Astrocyte (in vitro differentiated cells and primary cell): ENCODE measurements around the gene MPRIP. TPM values are rescaled to one million over a fixed set of nuclear protein-coding genes. Genes with fewer than 3 reads are reported as not detected.

ENCODE experiments used
- DNase-seq: peaks from one replicate; pipeline ENCODE4 v3.0.0-alpha.2; 2010; ENCODE audit warnings: low read depth
- FAIRE-seq: peaks from 2 replicates; lab custom pipeline; 2011; peaks lifted over from hg19 to GRCh38; lab: Jason Lieb, UNC
- H2AFZ ChIP-seq: 2 replicates; pipeline ENCODE4 v1.6.0; 2012; ENCODE audit warnings: low read depth, low read length, inconsistent platforms
- H3K27ac ChIP-seq: 2 replicates; pipeline ENCODE4 v1.5.1; 2011; ENCODE audit warnings: low read depth, low read length, inconsistent platforms
- H3K27me3 ChIP-seq: 2 replicates; pipeline ENCODE4 v1.6.0; 2011; ENCODE audit warnings: low read length, inconsistent platforms; ENCODE audit not compliant: insufficient read depth
- H3K36me3 ChIP-seq: 2 replicates; pipeline ENCODE4 v1.5.1; 2011; ENCODE audit warnings: low read length, inconsistent platforms; ENCODE audit not compliant: insufficient read depth
- H3K4me1 ChIP-seq: 2 replicates; pipeline ENCODE4 v1.5.1; 2011; ENCODE audit warnings: low read length, inconsistent platforms; ENCODE audit not compliant: insufficient read depth
- H3K4me2 ChIP-seq: 2 replicates; pipeline ENCODE4 v1.6.0; 2012; ENCODE audit warnings: low read length, inconsistent platforms
- H3K4me3 ChIP-seq: 2 replicates; pipeline ENCODE4 v1.5.1; 2011; ENCODE audit warnings: low read depth, mild to moderate bottlenecking, low read length, inconsistent platforms; ENCODE audit not compliant: insufficient read depth
- H3K79me2 ChIP-seq: 2 replicates; pipeline ENCODE4 v1.6.0; 2012; ENCODE audit warnings: mild to moderate bottlenecking, low read length, inconsistent platforms; ENCODE audit not compliant: insufficient read depth
- H3K9ac ChIP-seq: 2 replicates; pipeline ENCODE4 v1.6.0; 2012; ENCODE audit warnings: mild to moderate bottlenecking, low read length, inconsistent platforms
- H3K9me3 ChIP-seq: 2 replicates; pipeline ENCODE4 v1.5.1; 2012; ENCODE audit warnings: low read depth, mild to moderate bottlenecking, low read length, inconsistent platforms; ENCODE audit not compliant: insufficient read depth
- H4K20me1 ChIP-seq: 2 replicates; pipeline ENCODE4 v1.6.0; 2012; ENCODE audit warnings: low read length, inconsistent platforms; ENCODE audit not compliant: insufficient read depth
- H3K27ac Mint-ChIP-seq: one replicate; pipeline ENCODE4 v1.8.0; 2021; ENCODE audit warnings: mild to moderate bottlenecking, mixed read lengths; ENCODE audit not compliant: unreplicated experiment
- H3K27me3 Mint-ChIP-seq: one replicate; pipeline ENCODE4 v1.8.0; 2021; ENCODE audit warnings: low read depth, mixed read lengths; ENCODE audit not compliant: unreplicated experiment
- H3K36me3 Mint-ChIP-seq: one replicate; pipeline ENCODE4 v1.8.0; 2021; ENCODE audit warnings: low read depth, mixed read lengths; ENCODE audit not compliant: unreplicated experiment
- H3K4me1 Mint-ChIP-seq: one replicate; pipeline ENCODE4 v1.8.0; 2021; ENCODE audit warnings: low read depth, mixed read lengths; ENCODE audit not compliant: unreplicated experiment
- H3K4me3 Mint-ChIP-seq: one replicate; pipeline ENCODE4 v1.8.0; 2021; ENCODE audit warnings: mild to moderate bottlenecking, moderate library complexity, mixed read lengths; ENCODE audit not compliant: unreplicated experiment
- H3K9me3 Mint-ChIP-seq: one replicate; pipeline ENCODE4 v1.8.0; 2021; ENCODE audit warnings: mild to moderate bottlenecking, mixed read lengths; ENCODE audit not compliant: unreplicated experiment
- EZH2 ChIP-seq: IDR thresholded peaks from 2 replicates; pipeline ENCODE4 v1.6.1; 2012; ENCODE audit warnings: mild to moderate bottlenecking, low read length, inconsistent platforms; ENCODE audit not compliant: insufficient read depth
- total RNA-seq: library from RNA; stranded (reverse); gene quantifications from 2 replicates; pipeline ENCODE4 v1.2.1, GENCODE V29; 2021
- TF ChIP-seq, protein P1 (sequence below): IDR thresholded peaks from 2 replicates; pipeline ENCODE4 v1.5.1; 2011; ENCODE audit warnings: low read depth, mild to moderate bottlenecking, inconsistent platforms, low read length, moderate library complexity; ENCODE audit not compliant: insufficient read depth

The MPRIP gene
- total RNA-seq, 1 donor from 2014 or later, result 176 TPM

DNA sequence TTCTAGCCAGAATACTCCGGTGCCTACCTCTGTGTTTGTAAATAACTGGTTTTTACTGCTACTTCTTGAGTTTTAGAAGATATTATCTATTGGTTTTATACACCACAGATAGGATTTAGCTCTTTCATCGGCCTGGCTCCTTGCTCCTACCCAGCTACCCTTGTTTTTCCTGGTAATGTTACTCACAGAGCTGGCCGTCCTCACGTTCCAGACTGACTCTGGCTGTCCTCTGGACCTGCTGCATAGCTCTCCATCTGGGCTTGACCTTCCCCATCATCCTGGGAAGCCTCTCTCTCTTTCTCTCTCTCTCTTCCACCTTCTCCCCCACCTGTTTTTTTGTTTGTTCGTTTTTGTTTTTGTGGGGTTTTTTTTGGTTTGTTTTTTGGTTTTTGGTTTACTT is 51.5 kb downstream of the MPRIP start:
- Histone ChIP-seq H4K20me1 (peaks cover 99% of the 10 kb centered on the region), H3K4me3 (no peak overlapping the region), H3K36me3 (peaks cover 4% of the 10 kb centered on the region), H3K9me3 (no peaks in the 10 kb centered on the region), H2AFZ (no peak overlapping the region), H3K79me2 (peaks cover 99% of the 10 kb centered on the region), H3K4me1 (peaks cover 12% of the 10 kb centered on the region), H3K27me3 (no peaks in the 10 kb centered on the region), H3K4me2 (no peak overlapping the region), H3K9ac (no peak overlapping the region), H3K27ac (no peak overlapping the region)
- Mint-ChIP-seq H3K4me1 (peaks cover 15% of the 10 kb centered on the region), H3K4me3 (no peak overlapping the region), H3K27ac (no peak overlapping the region), H3K27me3 (no peaks in the 10 kb centered on the region), H3K9me3 (no peaks in the 10 kb centered on the region), H3K36me3 (peaks cover 29% of the 10 kb centered on the region)
- no peak for TF ChIP-seq EZH2
- TF ChIP-seq, protein P1, sequence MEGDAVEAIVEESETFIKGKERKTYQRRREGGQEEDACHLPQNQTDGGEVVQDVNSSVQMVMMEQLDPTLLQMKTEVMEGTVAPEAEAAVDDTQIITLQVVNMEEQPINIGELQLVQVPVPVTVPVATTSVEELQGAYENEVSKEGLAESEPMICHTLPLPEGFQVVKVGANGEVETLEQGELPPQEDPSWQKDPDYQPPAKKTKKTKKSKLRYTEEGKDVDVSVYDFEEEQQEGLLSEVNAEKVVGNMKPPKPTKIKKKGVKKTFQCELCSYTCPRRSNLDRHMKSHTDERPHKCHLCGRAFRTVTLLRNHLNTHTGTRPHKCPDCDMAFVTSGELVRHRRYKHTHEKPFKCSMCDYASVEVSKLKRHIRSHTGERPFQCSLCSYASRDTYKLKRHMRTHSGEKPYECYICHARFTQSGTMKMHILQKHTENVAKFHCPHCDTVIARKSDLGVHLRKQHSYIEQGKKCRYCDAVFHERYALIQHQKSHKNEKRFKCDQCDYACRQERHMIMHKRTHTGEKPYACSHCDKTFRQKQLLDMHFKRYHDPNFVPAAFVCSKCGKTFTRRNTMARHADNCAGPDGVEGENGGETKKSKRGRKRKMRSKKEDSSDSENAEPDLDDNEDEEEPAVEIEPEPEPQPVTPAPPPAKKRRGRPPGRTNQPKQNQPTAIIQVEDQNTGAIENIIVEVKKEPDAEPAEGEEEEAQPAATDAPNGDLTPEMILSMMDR, result no peak
- no peak for FAIRE-seq
- DNase-seq, result no peak

DNA sequence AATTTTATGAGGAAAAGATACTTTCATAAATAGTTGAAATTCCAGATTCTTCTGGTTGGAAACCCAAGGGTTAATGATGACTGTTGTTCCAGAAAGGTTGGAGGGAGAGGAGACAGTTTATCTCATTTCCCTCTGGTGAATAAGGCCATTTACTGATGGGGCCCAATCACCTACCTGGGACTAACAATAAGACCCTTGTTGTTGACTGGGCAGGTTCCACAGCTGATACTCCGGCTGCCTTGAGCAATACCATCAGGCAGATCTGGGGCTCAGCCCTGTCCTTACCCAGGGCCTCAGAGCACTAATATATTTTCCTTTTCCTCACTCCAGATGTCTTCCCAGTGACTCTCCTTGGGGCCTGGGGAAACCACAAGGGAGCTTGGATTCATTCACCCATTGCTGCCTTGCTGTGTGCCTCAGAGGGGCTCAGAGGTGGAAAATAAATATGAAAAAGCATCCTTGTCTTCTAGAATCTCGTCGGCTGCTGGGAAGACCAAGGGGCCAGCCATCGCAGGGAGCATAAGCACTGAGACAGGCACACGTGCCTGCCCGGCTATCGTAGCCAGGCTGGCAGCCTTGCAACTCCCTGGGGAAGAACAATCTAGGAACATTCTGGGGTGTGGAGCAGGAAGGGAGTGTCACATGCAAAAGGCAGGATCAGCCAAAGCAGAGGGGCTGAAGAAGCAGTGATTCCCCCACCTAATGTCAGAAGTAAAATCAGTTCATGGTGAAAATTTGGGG is 54.4 kb downstream of the MPRIP start:
- Histone ChIP-seq H3K4me1 (peaks cover 12% of the 10 kb centered on the region), H3K4me3 (no peak overlapping the region), H3K27me3 (no peaks in the 10 kb centered on the region), H4K20me1 (peaks cover 94% of the 10 kb centered on the region), H3K4me2 (no peak overlapping the region), H3K9ac (no peak overlapping the region), H3K27ac (no peak overlapping the region), H3K9me3 (no peaks in the 10 kb centered on the region), H3K36me3 (peaks cover 8% of the 10 kb centered on the region), H3K79me2 (peaks cover 96% of the 10 kb centered on the region), H2AFZ (no peak overlapping the region)
- Mint-ChIP-seq H3K27ac (peak overlapping the region; percentile 3), H3K4me3 (peak overlapping the region; percentile 34), H3K36me3 (peaks cover 17% of the 10 kb centered on the region), H3K4me1 (peaks cover 22% of the 10 kb centered on the region), H3K9me3 (no peaks in the 10 kb centered on the region), H3K27me3 (no peaks in the 10 kb centered on the region)
- no peak for TF ChIP-seq EZH2
- TF ChIP-seq, protein P1, result no peak
- FAIRE-seq (no peak), DNase-seq (peak; percentile 14)

DNA sequence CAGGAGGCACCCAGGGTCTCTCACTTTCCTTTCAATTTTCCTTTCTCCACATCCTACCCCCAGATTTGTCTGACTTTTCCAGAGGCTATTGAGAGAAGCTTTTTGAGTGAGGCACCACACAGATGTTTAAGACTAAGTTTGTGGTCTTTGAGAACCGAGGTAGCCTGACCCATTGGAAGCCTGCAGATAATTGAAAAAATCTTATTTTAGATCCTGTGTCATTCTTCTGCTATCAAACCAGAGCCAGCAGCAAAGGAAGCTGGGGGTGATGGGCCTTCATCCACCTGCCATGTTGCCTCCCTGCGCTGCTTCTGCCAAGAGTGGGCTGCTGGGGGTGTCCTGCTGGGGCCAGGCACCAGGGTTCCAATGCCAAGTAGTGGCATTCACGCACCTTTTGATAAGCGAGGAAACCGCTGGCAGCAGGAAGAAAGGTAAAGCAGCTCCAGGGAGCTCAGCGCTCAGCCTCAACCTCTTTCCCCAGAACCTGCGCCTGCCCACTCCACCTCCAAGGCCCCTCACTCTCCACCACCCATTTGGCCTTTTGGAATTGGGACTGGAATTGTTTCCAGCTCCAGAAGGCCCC is 55.6 kb downstream of the MPRIP start:
- Histone ChIP-seq H4K20me1 (peaks cover 92% of the 10 kb centered on the region), H3K9me3 (no peaks in the 10 kb centered on the region), H3K4me3 (no peak overlapping the region), H3K4me1 (peaks cover 12% of the 10 kb centered on the region), H3K4me2 (no peak overlapping the region), H3K27ac (no peak overlapping the region), H3K79me2 (peaks cover 96% of the 10 kb centered on the region), H3K27me3 (no peaks in the 10 kb centered on the region), H3K36me3 (peaks cover 7% of the 10 kb centered on the region), H3K9ac (no peak overlapping the region), H2AFZ (no peak overlapping the region)
- Mint-ChIP-seq H3K4me3 (no peak overlapping the region), H3K27me3 (no peaks in the 10 kb centered on the region), H3K9me3 (no peaks in the 10 kb centered on the region), H3K27ac (no peak overlapping the region), H3K4me1 (peaks cover 22% of the 10 kb centered on the region), H3K36me3 (peaks cover 17% of the 10 kb centered on the region)
- DNase-seq, result no peak
- TF ChIP-seq, protein P1, result no peak
- no peak for TF ChIP-seq EZH2
- FAIRE-seq, result no peak
